DND-41 (cell line): ENCODE data around the gene FGF14.

Experiments used
- ATAC-seq: fragments of 200-7000 bp; cut with Tn5 transposase; 3 replicates; pipeline ENCODE4 v1.9.1; 2021; ENCODE audit warnings: low read depth; ENCODE audit not compliant: insufficient read depth
- DNase-seq: peaks from one replicate; pipeline ENCODE4 v3.0.0-alpha.2; 2020
- H2AFZ ChIP-seq: 2 replicates; pipeline ENCODE4 v1.6.0; 2012; ENCODE audit warnings: low read depth, low read length
- H3K27ac ChIP-seq: 2 replicates; pipeline ENCODE4 v1.5.1; 2012; ENCODE audit warnings: low read length, inconsistent platforms
- H3K27me3 ChIP-seq: fragments of 200-600 bp; sonication (generic); 2 replicates; pipeline ENCODE4 v1.6.0; 2012; ENCODE audit warnings: low read length, mild to moderate bottlenecking, inconsistent platforms; ENCODE audit not compliant: insufficient read depth, poor library complexity
- H3K36me3 ChIP-seq: 2 replicates; pipeline ENCODE4 v1.5.1; 2012; ENCODE audit warnings: low read length, inconsistent platforms; ENCODE audit not compliant: insufficient read depth
- H3K4me1 ChIP-seq: 2 replicates; pipeline ENCODE4 v1.5.1; 2012; ENCODE audit warnings: mild to moderate bottlenecking, low read length; ENCODE audit not compliant: insufficient read depth
- H3K4me2 ChIP-seq: 2 replicates; pipeline ENCODE4 v1.6.0; 2012; ENCODE audit warnings: mild to moderate bottlenecking, moderate library complexity, low read length, inconsistent platforms; ENCODE audit not compliant: insufficient read depth
- H3K4me3 ChIP-seq, 2 experiments: fragments of 200-600 bp in 1 of 2; shearing (Covaris generic) in 1 of 2; 2 replicates each; pipeline ENCODE4 v1.5.1; 2012 to 2016; ENCODE audit warnings: inconsistent platforms in 2 of 2, low read length in 2 of 2, mild to moderate bottlenecking in 2 of 2, low read depth in 1 of 2, moderate library complexity in 1 of 2
- H3K79me2 ChIP-seq: 2 replicates; pipeline ENCODE4 v1.6.0; 2012; ENCODE audit warnings: low read length, inconsistent platforms; ENCODE audit not compliant: insufficient read depth
- H3K9ac ChIP-seq: 2 replicates; pipeline ENCODE4 v1.6.0; 2012; ENCODE audit warnings: low read depth, mild to moderate bottlenecking, inconsistent platforms, low read length, moderate library complexity
- H3K9me3 ChIP-seq: 2 replicates; pipeline ENCODE4 v1.5.1; 2012; ENCODE audit warnings: low read length, moderate library complexity, mild to moderate bottlenecking, inconsistent platforms; ENCODE audit not compliant: insufficient read depth, severe bottlenecking
- H4K20me1 ChIP-seq: 2 replicates; pipeline ENCODE4 v1.6.0; 2012; ENCODE audit warnings: low read length; ENCODE audit not compliant: insufficient read depth
- EZH2 ChIP-seq: IDR thresholded peaks from 3 replicates; pipeline ENCODE4 v1.6.1; 2012; ENCODE audit warnings: borderline replicate concordance, low read depth, mild to moderate bottlenecking, moderate library complexity, low read length, inconsistent platforms; ENCODE audit not compliant: severe bottlenecking
- TF ChIP-seq, protein P1 (sequence below): IDR thresholded peaks from 2 replicates; pipeline ENCODE4 v1.5.1; 2012; ENCODE audit warnings: borderline replicate concordance, low read length, moderate library complexity, mild to moderate bottlenecking; ENCODE audit not compliant: poor library complexity, severe bottlenecking; ENCODE audit errors: extremely low read depth

Gene FGF14

DNA sequence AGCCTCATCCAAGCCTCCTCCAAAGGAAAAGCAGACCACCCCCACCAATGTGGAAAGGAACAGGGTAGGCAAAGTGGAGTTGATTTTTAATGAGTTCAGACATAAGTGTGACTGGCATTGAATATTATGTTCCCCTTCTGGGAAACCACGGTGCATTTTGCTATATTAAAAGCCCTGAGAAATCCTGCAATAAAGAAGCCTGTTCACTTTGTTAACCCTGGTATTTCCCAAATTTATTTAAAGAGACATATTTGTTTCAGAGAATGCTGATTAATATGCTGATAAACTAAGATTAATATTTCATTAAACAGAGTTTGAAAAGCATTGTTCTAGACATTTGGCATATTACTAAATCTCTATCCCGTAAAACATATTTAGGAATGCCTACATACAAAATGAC lies 151.4 kb downstream of the FGF14 start:
- Histone ChIP-seq H3K27me3 (no peaks in the 10 kb centered on the region), H3K9ac (no peak overlapping the region), H3K4me3 (no peak overlapping the region), H3K4me2 (no peak overlapping the region), H4K20me1 (no peaks in the 10 kb centered on the region), H2AFZ (no peak overlapping the region), H3K4me1 (no peaks in the 10 kb centered on the region), H3K9me3 (no peaks in the 10 kb centered on the region), H3K36me3 (no peaks in the 10 kb centered on the region), H3K27ac (no peak overlapping the region), H3K79me2 (no peaks in the 10 kb centered on the region)
- DNase-seq (no peak), ATAC-seq (no peak)
- TF ChIP-seq, protein P1, sequence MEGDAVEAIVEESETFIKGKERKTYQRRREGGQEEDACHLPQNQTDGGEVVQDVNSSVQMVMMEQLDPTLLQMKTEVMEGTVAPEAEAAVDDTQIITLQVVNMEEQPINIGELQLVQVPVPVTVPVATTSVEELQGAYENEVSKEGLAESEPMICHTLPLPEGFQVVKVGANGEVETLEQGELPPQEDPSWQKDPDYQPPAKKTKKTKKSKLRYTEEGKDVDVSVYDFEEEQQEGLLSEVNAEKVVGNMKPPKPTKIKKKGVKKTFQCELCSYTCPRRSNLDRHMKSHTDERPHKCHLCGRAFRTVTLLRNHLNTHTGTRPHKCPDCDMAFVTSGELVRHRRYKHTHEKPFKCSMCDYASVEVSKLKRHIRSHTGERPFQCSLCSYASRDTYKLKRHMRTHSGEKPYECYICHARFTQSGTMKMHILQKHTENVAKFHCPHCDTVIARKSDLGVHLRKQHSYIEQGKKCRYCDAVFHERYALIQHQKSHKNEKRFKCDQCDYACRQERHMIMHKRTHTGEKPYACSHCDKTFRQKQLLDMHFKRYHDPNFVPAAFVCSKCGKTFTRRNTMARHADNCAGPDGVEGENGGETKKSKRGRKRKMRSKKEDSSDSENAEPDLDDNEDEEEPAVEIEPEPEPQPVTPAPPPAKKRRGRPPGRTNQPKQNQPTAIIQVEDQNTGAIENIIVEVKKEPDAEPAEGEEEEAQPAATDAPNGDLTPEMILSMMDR, result no peak
- TF ChIP-seq EZH2, result no peak

DNA sequence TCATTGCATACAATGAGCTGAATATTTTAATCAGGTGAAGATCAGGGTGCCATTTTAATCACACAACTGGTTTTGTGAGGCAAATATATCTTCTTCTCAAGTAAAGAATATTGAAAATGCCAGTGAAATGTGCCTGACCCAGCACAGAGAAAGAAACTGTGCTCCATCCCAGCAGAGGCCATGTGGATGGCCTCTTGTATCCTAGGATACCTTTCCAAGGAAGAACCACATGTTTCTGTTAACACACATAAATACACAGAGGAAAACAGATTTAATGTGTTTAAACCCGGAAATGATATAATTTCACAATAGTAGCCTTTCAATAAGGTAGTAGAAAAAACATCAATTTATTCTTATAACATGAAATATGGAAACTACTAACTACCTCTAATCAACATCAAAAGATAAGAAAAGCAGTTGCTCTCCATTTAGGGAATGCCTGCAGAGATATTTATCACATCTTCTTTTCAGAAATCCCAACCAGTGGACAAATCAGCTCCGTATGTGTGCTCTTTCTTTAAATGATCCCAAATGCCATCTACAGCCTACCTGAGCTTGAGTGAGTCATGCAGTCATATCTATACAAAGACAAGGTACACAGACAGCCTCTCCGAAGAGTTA lies 157.1 kb downstream of the FGF14 start:
- no peak overlapping the region for H3K9ac ChIP-seq
- H3K4me2 ChIP-seq, result no peak overlapping the region
- no peak overlapping the region for H2AFZ ChIP-seq
- H3K79me2 ChIP-seq, result no peaks in the 10 kb centered on the region
- no peak for TF ChIP-seq EZH2
- TF ChIP-seq, protein P1, result no peak
- H3K9me3 ChIP-seq, result no peaks in the 10 kb centered on the region
- no peaks in the 10 kb centered on the region for H3K36me3 ChIP-seq
- no peak overlapping the region for H3K27ac ChIP-seq
- no peaks in the 10 kb centered on the region for H4K20me1 ChIP-seq
- ATAC-seq (no peak), DNase-seq (no peak)
- no peaks in the 10 kb centered on the region for H3K27me3 ChIP-seq
- no peaks in the 10 kb centered on the region for H3K4me1 ChIP-seq
- no peak overlapping the region for H3K4me3 ChIP-seq

DNA sequence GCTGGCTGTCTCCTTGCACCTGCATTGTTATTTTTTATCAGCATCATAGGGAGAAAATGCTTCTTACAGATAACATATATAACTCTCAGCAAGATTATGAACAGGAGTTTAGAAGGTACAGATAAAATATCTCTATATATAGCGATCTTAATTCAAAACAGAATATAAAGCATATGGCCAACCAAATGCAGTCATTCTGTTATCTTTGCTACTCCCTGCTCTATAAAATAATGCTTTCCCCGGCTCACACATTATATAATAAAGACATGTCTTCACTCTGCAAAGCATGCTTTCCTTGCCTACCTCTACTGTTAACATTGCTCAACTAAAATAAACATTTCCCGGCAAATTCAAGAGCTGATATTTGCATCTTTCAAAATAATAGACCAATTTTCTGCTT lies 161.7 kb downstream of the FGF14 start:
- Histone ChIP-seq H3K27ac (no peak overlapping the region), H3K4me1 (no peaks in the 10 kb centered on the region), H3K27me3 (peaks cover 6% of the 10 kb centered on the region), H3K4me2 (no peak overlapping the region), H3K36me3 (no peaks in the 10 kb centered on the region), H2AFZ (no peak overlapping the region), H3K9me3 (no peaks in the 10 kb centered on the region), H3K4me3 (no peak overlapping the region), H3K79me2 (no peaks in the 10 kb centered on the region), H3K9ac (no peak overlapping the region), H4K20me1 (no peaks in the 10 kb centered on the region)
- DNase-seq (no peak), ATAC-seq (no peak)
- TF ChIP-seq, protein P1, result no peak
- no peak for TF ChIP-seq EZH2
